A549 (cell line): ENCODE measurements around the gene SIGLEC1.
A peak's percentile ranks its signal among the peaks of the same experiment; 100 is the strongest.

Experiments
- CHD2 ChIP-seq: fragments of 150-350 bp; IDR thresholded peaks from 2 replicates; pipeline ENCODE4 v1.6.1; 2014; ENCODE audit warnings: low read length; ENCODE audit not compliant: partially characterized antibody
- CHD4 ChIP-seq: fragments of 200-600 bp; sonication (generic); IDR thresholded peaks from 2 replicates; pipeline ENCODE4 v1.6.1; 2016; ENCODE audit warnings: antibody characterized with exemption, mild to moderate bottlenecking, borderline replicate concordance
- EP300 ChIP-seq, 2 experiments: fragments of >200 bp; sonication (Bioruptor Twin); formaldehyde crosslinking; IDR thresholded peaks; 2 replicates in 1 of 2; 3 replicates in 1 of 2; pipeline ENCODE4 v1.6.1; 2016 to 2017
- FOSL2 ChIP-seq, 2 experiments: fragments of 450-650 bp in 1 of 2; fragments of >200 bp in 1 of 2; sonication (Bioruptor Twin) in 1 of 2; formaldehyde crosslinking; IDR thresholded peaks; 2 replicates each; pipeline versions ENCODE4 v1.5.0 to v1.6.1; 2016 to 2020; ENCODE audit warnings: mild to moderate bottlenecking in 1 of 2, moderate library complexity in 1 of 2
- FOXS1 ChIP-seq: fragments of 250-450 bp; sonication (Bioruptor Pico); IDR thresholded peaks from 2 replicates; pipeline ENCODE4 v1.5.0; 2020; ENCODE audit warnings: mild to moderate bottlenecking, moderate library complexity
- POLR2A ChIP-seq: IDR thresholded peaks from 2 replicates; pipeline ENCODE4 v1.6.1; 2012; ENCODE audit warnings: mild to moderate bottlenecking, low read length
- POLR2AphosphoS2 ChIP-seq: conservative IDR thresholded peaks from 2 replicates; pipeline ENCODE4 v1.6.1; 2012; ENCODE audit warnings: low read length, improper control_type of control experiment, inconsistent platforms
- RAD21 ChIP-seq, 2 experiments: fragments of >200 bp in 1 of 2; sonication (Bioruptor Twin) in 1 of 2; formaldehyde crosslinking in 1 of 2; IDR thresholded peaks in 1 of 2; conservative IDR thresholded peaks in 1 of 2; 2 replicates in 1 of 2; 3 replicates in 1 of 2; pipeline ENCODE4 v1.6.1; 2012 to 2018; ENCODE audit warnings: inconsistent platforms in 1 of 2
- RFX5 ChIP-seq: fragments of 450-650 bp; IDR thresholded peaks from 2 replicates; pipeline ENCODE4 v1.7.1; 2014; ENCODE audit warnings: antibody characterized with exemption, mild to moderate bottlenecking, moderate library complexity
- TF ChIP-seq, protein P1 (sequence below): fragments of >200 bp; sonication (Bioruptor Twin); formaldehyde crosslinking; IDR thresholded peaks from 3 replicates; pipeline ENCODE4 v1.5.1; 2016
- TF ChIP-seq, protein P2 (sequence below): fragments of 200-600 bp; sonication (generic); IDR thresholded peaks from 2 replicates; pipeline ENCODE4 v1.6.1; 2016; ENCODE audit warnings: antibody characterized with exemption, mild to moderate bottlenecking, moderate library complexity
- TF ChIP-seq, protein P3 (sequence below): fragments of 250-450 bp; sonication (Bioruptor Pico); IDR thresholded peaks from 2 replicates; pipeline ENCODE4 v1.5.0; 2021; ENCODE audit warnings: mild to moderate bottlenecking, moderate library complexity, borderline replicate concordance

DNA sequence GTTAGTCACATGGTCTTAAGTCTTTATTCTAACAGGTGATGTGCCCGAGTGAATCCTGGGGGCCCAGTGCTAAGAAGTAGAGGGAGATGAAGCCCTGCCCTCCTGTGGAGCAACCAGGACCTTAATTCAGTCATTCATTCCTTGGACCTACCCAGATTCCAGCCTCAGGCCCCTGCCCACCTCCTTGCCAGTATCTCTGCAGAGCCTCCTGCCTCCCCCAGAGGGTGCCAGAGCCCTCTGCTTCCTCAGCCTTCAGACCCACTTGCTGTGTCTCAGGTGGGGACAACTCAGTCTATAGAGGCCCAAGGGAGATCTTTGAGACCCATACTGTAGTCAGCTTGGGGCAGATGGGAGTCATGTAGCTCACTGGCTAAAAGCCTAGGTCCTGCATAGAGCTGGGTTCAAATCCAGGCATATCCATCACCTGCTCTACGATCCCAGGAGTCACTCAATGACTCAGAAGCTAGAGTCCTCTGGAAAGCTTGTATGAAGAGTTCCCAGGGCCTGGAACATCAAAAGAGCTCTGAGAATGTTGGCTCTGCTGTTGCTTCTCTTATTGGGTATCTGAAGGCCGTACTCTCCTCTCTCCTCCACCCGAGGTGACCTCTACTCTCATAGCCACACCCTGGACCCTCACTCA, 3.9 kb upstream of the SIGLEC1 start:
- TF ChIP-seq, protein P1, sequence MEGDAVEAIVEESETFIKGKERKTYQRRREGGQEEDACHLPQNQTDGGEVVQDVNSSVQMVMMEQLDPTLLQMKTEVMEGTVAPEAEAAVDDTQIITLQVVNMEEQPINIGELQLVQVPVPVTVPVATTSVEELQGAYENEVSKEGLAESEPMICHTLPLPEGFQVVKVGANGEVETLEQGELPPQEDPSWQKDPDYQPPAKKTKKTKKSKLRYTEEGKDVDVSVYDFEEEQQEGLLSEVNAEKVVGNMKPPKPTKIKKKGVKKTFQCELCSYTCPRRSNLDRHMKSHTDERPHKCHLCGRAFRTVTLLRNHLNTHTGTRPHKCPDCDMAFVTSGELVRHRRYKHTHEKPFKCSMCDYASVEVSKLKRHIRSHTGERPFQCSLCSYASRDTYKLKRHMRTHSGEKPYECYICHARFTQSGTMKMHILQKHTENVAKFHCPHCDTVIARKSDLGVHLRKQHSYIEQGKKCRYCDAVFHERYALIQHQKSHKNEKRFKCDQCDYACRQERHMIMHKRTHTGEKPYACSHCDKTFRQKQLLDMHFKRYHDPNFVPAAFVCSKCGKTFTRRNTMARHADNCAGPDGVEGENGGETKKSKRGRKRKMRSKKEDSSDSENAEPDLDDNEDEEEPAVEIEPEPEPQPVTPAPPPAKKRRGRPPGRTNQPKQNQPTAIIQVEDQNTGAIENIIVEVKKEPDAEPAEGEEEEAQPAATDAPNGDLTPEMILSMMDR, result peak; percentile 68
- no peak for TF ChIP-seq RFX5
- TF ChIP-seq RAD21 (conservative IDR thresholded peaks at IDR 0.05 in 1 of 2, IDR thresholded peaks at IDR 0.05 in 1 of 2), result peak; percentile 77 to 92
- no peak for TF ChIP-seq EP300 (IDR thresholded peaks at IDR 0.05)
- TF ChIP-seq POLR2A, result no peak
- no peak for TF ChIP-seq CHD4
- TF ChIP-seq FOXS1 (CRISPR knock-in tag), result no peak
- TF ChIP-seq, protein P2, sequence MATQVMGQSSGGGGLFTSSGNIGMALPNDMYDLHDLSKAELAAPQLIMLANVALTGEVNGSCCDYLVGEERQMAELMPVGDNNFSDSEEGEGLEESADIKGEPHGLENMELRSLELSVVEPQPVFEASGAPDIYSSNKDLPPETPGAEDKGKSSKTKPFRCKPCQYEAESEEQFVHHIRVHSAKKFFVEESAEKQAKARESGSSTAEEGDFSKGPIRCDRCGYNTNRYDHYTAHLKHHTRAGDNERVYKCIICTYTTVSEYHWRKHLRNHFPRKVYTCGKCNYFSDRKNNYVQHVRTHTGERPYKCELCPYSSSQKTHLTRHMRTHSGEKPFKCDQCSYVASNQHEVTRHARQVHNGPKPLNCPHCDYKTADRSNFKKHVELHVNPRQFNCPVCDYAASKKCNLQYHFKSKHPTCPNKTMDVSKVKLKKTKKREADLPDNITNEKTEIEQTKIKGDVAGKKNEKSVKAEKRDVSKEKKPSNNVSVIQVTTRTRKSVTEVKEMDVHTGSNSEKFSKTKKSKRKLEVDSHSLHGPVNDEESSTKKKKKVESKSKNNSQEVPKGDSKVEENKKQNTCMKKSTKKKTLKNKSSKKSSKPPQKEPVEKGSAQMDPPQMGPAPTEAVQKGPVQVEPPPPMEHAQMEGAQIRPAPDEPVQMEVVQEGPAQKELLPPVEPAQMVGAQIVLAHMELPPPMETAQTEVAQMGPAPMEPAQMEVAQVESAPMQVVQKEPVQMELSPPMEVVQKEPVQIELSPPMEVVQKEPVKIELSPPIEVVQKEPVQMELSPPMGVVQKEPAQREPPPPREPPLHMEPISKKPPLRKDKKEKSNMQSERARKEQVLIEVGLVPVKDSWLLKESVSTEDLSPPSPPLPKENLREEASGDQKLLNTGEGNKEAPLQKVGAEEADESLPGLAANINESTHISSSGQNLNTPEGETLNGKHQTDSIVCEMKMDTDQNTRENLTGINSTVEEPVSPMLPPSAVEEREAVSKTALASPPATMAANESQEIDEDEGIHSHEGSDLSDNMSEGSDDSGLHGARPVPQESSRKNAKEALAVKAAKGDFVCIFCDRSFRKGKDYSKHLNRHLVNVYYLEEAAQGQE, result no peak
- no peak for TF ChIP-seq POLR2AphosphoS2
- no peak for TF ChIP-seq CHD2
- TF ChIP-seq, protein P3, sequence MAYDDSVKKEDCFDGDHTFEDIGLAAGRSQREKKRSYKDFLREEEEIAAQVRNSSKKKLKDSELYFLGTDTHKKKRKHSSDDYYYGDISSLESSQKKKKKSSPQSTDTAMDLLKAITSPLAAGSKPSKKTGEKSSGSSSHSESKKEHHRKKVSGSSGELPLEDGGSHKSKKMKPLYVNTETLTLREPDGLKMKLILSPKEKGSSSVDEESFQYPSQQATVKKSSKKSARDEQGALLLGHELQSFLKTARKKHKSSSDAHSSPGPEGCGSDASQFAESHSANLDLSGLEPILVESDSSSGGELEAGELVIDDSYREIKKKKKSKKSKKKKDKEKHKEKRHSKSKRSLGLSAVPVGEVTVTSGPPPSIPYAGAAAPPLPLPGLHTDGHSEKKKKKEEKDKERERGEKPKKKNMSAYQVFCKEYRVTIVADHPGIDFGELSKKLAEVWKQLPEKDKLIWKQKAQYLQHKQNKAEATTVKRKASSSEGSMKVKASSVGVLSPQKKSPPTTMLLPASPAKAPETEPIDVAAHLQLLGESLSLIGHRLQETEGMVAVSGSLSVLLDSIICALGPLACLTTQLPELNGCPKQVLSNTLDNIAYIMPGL, result no peak
- TF ChIP-seq FOSL2 (IDR thresholded peaks at IDR 0.05), result no peak
- TF ChIP-seq FOSL2 (CRISPR knock-in tag; IDR thresholded peaks at IDR 0.05), result no peak
